ENCODE results near the gene GBF1.

GBF1 gene

DNA sequence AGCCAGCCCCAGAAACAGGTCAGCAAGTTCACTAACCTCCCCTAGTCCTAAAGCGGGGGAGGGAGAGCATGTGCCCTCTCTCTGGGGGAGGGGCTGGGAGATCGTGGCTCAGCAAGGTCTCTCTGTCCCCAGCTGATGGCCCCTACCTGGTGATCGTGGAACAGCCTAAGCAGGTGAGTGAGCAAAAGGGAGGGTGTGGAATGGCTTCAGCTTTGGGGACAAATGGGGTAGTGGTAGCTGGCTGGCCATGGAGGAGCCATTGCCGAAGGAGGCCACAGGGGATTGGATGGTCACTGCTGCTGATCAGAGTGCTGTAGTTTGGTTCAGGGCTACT lies 151.0 kb downstream of the GBF1 start:
- TF ChIP-seq, protein P1, sequence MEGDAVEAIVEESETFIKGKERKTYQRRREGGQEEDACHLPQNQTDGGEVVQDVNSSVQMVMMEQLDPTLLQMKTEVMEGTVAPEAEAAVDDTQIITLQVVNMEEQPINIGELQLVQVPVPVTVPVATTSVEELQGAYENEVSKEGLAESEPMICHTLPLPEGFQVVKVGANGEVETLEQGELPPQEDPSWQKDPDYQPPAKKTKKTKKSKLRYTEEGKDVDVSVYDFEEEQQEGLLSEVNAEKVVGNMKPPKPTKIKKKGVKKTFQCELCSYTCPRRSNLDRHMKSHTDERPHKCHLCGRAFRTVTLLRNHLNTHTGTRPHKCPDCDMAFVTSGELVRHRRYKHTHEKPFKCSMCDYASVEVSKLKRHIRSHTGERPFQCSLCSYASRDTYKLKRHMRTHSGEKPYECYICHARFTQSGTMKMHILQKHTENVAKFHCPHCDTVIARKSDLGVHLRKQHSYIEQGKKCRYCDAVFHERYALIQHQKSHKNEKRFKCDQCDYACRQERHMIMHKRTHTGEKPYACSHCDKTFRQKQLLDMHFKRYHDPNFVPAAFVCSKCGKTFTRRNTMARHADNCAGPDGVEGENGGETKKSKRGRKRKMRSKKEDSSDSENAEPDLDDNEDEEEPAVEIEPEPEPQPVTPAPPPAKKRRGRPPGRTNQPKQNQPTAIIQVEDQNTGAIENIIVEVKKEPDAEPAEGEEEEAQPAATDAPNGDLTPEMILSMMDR (IDR thresholded peaks at IDR 0.05; ENCODE audit: borderline replicate concordance, control extremely low read depth, extremely low read depth, insufficient read depth, missing control alignments): no peak
- in situ Hi-C loops (cut with MboI; ENCODE audit: low sequenced_read_pairs, unreplicated experiment): no loop called here
- DNase-seq (ENCODE audit: low spot score): no peak

DNA sequence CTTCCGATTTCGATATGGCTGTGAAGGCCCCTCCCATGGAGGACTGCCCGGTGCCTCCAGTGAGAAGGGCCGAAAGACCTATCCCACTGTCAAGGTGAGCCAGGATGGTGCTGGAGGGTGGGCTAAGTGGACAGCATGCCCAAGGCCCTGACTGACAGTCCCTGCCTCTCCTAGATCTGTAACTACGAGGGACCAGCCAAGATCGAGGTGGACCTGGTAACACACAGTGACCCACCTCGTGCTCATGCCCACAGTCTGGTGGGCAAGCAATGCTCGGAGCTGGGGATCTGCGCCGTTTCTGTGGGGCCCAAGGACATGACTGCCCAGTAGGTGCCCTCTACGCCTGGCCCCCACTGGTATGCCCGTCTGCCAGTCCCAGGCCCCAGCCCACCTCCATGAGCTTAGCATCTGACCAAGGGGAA lies 151.4 kb downstream of the GBF1 start:
- DNase-seq (ENCODE audit: low spot score): no peak
- in situ Hi-C loops (cut with MboI; ENCODE audit: low sequenced_read_pairs, unreplicated experiment): no loop called here
- TF ChIP-seq, protein P1 (IDR thresholded peaks at IDR 0.05; ENCODE audit: borderline replicate concordance, control extremely low read depth, extremely low read depth, insufficient read depth, missing control alignments): no peak

DNA sequence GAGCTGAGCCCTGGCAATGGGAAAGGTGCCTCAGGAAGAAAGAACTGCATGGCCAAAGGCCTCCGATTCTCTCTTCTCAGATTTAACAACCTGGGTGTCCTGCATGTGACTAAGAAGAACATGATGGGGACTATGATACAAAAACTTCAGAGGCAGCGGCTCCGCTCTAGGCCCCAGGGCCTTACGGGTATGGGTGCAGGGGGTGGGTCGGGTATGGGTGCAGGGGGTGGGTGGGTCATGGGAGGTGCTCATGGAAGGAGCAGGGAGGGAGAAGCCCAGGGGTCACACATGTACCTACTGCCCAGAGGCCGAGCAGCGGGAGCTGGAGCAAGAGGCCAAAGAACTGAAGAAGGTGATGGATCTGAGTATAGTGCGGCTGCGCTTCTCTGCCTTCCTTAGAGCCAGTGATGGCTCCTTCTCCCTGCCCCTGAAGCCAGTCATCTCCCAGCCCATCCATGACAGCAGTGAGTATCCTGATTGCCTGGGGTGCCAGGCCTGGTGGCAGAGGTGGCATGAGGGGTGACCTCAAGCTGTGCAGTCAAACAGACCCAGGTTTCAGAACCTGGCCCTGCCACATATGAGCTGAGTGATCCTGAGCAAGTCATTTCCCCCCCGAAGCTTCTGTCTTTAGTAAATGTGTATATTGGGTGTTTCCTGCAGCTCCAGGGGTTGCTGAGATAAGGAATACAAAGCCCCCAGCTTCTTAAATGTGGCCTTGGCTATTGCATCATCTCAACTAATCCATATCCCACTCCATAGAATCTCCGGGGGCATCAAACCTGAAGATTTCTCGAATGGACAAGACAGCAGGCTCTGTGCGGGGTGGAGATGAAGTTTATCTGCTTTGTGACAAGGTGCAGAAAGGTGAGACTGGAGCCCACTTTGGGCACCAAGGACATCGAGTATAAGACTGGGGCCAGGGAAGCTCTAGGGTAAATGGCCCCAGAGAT lies 152.2 kb downstream of the GBF1 start:
- in situ Hi-C loops (cut with MboI; ENCODE audit: low sequenced_read_pairs, unreplicated experiment): no loop called here
- no peak for DNase-seq (ENCODE audit: low spot score)
- TF ChIP-seq, protein P1 (IDR thresholded peaks at IDR 0.05; ENCODE audit: borderline replicate concordance, control extremely low read depth, extremely low read depth, insufficient read depth, missing control alignments): no peak

DNA sequence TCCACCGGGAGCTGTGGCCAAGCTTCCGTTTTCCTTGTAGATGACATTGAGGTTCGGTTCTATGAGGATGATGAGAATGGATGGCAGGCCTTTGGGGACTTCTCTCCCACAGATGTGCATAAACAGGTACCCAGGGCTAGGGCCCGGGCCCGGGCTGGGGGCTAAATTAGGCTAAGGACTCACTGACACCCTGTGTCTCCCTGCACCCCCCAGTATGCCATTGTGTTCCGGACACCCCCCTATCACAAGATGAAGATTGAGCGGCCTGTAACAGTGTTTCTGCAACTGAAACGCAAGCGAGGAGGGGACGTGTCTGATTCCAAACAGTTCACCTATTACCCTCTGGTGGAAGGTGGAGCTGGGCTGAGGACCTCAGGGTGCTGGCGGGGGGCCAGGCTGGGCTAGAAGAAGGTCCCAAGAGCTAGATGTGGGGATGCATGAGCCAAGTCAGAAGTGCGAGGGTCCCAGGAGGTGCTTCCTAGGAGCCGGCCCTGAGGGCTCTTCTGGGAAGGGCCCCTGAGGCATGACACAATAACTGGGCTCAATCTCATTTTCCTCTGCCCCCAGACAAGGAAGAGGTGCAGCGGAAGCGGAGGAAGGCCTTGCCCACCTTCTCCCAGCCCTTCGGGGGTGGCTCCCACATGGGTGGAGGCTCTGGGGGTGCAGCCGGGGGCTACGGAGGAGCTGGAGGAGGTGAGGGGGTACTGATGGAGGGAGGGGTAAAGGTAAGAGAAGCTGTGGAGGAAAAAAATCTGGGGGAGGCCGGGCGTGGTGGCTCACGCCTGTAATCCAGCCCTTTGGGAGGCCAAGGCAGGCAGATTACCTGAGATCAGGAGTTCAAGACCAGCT lies 153.1 kb downstream of the GBF1 start:
- in situ Hi-C loops (cut with MboI; ENCODE audit: low sequenced_read_pairs, unreplicated experiment): no loop called here
- TF ChIP-seq, protein P1 (IDR thresholded peaks at IDR 0.05; ENCODE audit: borderline replicate concordance, control extremely low read depth, extremely low read depth, insufficient read depth, missing control alignments): no peak
- no peak for DNase-seq (ENCODE audit: low spot score)

DNA sequence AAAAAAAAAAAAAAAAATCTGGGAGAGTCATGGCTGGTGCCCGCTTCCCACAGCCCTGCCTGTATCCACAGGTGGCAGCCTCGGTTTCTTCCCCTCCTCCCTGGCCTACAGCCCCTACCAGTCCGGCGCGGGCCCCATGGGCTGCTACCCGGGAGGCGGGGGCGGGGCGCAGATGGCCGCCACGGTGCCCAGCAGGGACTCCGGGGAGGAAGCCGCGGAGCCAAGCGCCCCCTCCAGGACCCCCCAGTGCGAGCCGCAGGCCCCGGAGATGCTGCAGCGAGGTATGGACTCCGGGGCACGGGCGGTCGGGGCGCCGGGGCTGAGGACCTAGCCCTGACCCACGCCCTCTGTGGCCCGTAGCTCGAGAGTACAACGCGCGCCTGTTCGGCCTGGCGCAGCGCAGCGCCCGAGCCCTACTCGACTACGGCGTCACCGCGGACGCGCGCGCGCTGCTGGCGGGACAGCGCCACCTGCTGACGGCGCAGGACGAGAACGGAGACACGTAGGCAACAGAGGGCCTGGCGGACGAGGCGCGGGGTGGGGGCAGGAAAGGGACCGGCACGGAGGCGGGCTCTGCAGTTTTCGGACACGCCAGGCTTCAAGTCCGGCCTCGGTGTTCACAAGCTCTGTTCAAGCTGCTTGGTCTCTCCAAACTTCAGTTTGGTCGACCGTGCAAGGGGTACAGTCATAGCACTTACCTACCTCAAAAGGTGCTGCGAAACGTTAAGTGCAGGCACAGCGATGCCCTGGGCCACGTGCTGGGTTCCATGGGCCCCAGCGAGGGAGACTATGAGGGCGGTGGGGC lies 154.1 kb downstream of the GBF1 start:
- TF ChIP-seq, protein P1 (IDR thresholded peaks at IDR 0.05; ENCODE audit: borderline replicate concordance, control extremely low read depth, extremely low read depth, insufficient read depth, missing control alignments): peak; percentile 99
- in situ Hi-C loops (cut with MboI; ENCODE audit: low sequenced_read_pairs, unreplicated experiment): no loop called here
- DNase-seq (ENCODE audit: low spot score): peak; percentile 91

DNA sequence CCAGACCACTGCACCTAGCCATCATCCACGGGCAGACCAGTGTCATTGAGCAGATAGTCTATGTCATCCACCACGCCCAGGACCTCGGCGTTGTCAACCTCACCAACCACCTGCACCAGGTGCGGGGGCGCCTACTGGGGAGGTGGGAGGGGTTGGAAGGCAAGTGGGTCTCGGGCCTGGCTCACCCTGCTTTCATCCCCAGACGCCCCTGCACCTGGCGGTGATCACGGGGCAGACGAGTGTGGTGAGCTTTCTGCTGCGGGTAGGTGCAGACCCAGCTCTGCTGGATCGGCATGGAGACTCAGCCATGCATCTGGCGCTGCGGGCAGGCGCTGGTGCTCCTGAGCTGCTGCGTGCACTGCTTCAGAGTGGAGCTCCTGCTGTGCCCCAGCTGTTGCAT lies 154.7 kb downstream of the GBF1 start:
- in situ Hi-C loops (cut with MboI; ENCODE audit: low sequenced_read_pairs, unreplicated experiment): no loop called here
- no peak for DNase-seq (ENCODE audit: low spot score)
- TF ChIP-seq, protein P1 (IDR thresholded peaks at IDR 0.05; ENCODE audit: borderline replicate concordance, control extremely low read depth, extremely low read depth, insufficient read depth, missing control alignments): no peak
